GM12891 (cell line): ENCODE results near the gene BABAM2.

Source experiments
- DNase-seq: peaks from one replicate; pipeline ENCODE4 v3.0.0; 2011; ENCODE audit warnings: low spot score; ENCODE audit not compliant: insufficient read length
- FAIRE-seq: peaks from 2 replicates; lab custom pipeline; 2011; peaks lifted over from hg19 to GRCh38; lab: Jason Lieb, UNC
- PAX5 ChIP-seq: IDR thresholded peaks from 2 replicates; pipeline ENCODE4 v1.6.1; 2011; ENCODE audit warnings: low read length, moderate library complexity, mild to moderate bottlenecking; ENCODE audit not compliant: insufficient read depth, severe bottlenecking
- POLR2A ChIP-seq: IDR thresholded peaks from 2 replicates; pipeline ENCODE4 v1.6.1; 2011; ENCODE audit warnings: low read depth, low read length, control low read depth
- POLR2AphosphoS5 ChIP-seq: IDR thresholded peaks from 2 replicates; pipeline ENCODE4 v1.6.1; 2011; ENCODE audit warnings: low read depth, low read length, control low read depth
- POU2F2 ChIP-seq: IDR thresholded peaks from 2 replicates; pipeline ENCODE4 v1.6.1; 2011; ENCODE audit warnings: low read depth, mild to moderate bottlenecking, control low read depth, low read length, moderate library complexity
- SPI1 ChIP-seq: IDR thresholded peaks from 2 replicates; pipeline ENCODE4 v1.6.1; 2011; ENCODE audit warnings: low read depth, low read length, control low read depth
- TAF1 ChIP-seq: IDR thresholded peaks from 2 replicates; pipeline ENCODE4 v1.6.1; 2011; ENCODE audit warnings: low read depth, low read length, control low read depth

BABAM2 gene

DNA sequence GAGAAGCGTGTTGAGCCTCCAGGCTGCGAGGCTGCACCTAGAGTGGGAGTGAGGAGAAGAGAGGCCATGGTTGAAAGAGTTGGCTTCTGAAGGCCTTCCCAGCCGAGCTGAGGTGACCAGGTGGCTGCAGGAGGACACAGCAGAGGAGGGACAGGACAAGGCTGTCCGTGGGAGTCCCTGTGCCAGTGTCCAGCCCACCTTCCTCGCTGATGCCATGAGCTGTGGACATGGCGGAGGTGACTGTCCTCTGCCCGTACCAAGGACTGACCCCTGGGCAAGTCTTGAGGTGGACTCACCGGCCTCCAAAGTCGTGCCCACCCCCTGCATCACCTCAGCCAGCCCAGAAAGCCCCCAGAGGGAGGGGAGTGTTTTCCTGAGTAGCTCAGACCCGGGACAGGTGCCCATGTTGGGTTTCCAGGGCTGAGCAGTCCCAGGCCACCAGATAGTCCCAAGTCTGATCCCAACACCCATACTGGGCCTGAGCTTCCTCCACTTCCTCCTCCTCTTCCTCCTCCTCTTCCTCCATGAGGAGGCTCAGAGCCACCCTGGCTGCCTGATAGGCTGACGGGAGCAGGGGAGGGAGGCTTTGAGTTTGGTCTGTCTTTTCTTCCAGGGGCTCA, 459.1 kb downstream of the BABAM2 start:
- no peak for FAIRE-seq
- no peak for DNase-seq
- TF ChIP-seq PAX5 = no peak
- no peak for TF ChIP-seq POU2F2
- no peak for TF ChIP-seq POLR2A
- no peak for TF ChIP-seq SPI1
- no peak for TF ChIP-seq TAF1

DNA sequence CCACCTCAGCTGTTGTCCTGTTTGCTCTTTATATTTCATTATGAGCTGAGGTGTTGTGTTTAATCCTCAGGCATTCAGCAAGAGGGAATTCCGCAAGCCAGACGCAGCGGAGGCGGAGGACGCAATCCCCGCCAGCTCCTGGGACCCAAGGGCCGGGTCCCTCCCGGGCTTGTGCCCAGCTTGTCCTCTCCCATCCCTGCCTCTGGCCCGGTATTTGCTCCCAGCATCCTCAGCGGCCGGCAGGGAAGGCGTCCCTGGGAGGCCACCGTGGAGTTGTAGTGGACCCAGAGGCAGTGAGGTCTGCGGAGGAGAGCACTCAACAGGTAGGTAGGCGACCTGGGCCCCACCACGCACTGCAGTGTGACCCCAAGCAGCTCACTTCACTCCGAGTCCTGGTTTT, 459.7 kb downstream of the BABAM2 start:
- no peak for TF ChIP-seq POLR2A
- TF ChIP-seq SPI1 = no peak
- no peak for TF ChIP-seq POU2F2
- TF ChIP-seq TAF1 = no peak
- no peak for TF ChIP-seq POLR2AphosphoS5
- no peak for TF ChIP-seq PAX5
- FAIRE-seq (no peak), DNase-seq (no peak)

DNA sequence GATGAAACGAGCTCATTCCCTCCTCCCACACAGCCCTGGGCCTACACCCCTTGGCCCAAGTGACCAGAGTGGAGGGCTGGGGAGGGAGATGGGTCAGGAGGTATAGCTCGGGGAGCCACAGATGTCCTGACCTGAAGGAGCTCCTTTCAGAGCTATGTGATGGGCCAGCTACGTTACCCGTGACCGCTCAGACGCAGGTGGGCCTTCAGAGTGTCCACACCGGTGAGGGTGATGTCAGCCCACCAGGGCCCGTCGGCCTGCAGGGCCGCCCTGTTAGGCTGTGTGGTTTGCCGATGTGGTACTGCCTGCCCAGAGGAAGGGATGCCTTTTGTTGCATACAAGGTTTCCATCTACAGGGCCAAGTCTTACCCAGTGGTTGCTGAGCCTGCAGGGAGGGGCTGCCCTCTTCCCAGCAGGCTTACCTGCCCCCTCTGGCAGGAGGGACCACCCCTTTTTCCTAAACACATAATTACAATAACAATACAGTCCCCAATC, 460.3 kb downstream of the BABAM2 start:
- DNase-seq = no peak
- no peak for FAIRE-seq

DNA sequence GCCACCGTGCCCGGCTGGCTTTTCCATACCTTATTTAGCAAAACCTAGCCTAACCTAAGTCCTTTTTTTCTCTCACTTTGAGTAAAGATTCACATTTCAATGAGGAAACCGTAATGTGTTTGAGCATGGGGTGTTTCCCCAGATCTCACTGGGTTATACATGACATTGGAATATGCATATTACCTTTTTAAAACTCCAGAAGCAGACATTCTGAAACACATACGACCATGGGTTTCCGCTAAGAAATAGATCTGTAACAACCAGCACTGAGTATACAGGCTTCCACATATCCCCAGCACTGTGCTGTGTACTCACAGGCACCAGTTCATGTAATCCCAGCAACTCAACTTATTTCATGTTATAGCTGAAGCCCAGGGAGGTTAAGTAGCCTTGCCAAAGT, 461.1 kb downstream of the BABAM2 start:
- FAIRE-seq (no peak), DNase-seq (no peak)
- peak; percentile 61 for TF ChIP-seq POU2F2
- no peak for TF ChIP-seq POLR2A

More for the DNA sequence above, 460.3 kb downstream of the BABAM2 start:
- no peak for TF ChIP-seq SPI1
- TF ChIP-seq TAF1 = no peak
- no peak for TF ChIP-seq POLR2AphosphoS5
- TF ChIP-seq POLR2A = no peak
- TF ChIP-seq POU2F2 = no peak
- no peak for TF ChIP-seq PAX5

DNA sequence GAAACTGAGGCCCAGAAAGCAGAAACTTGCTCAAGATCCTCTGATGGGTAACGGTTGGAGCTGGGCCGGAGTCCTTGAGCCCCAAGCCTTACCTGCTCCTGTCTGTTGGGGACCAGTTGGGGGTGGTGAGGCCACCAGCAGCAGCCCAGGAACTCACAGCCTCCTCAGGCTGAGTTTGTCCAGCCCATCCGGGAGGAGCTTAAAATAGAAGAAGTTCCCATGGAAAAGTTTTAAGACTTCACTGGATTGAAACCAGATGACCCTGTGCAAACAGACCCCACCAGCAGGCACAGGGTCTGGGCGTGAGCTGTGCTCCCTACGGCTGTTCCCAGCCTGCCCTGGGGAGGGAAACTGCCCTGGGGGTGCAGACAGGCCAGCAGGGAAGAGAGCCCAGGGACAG, 461.6 kb downstream of the BABAM2 start:
- TF ChIP-seq SPI1 (no peak), TAF1 (no peak)
- no peak for FAIRE-seq
- DNase-seq = no peak

DNA sequence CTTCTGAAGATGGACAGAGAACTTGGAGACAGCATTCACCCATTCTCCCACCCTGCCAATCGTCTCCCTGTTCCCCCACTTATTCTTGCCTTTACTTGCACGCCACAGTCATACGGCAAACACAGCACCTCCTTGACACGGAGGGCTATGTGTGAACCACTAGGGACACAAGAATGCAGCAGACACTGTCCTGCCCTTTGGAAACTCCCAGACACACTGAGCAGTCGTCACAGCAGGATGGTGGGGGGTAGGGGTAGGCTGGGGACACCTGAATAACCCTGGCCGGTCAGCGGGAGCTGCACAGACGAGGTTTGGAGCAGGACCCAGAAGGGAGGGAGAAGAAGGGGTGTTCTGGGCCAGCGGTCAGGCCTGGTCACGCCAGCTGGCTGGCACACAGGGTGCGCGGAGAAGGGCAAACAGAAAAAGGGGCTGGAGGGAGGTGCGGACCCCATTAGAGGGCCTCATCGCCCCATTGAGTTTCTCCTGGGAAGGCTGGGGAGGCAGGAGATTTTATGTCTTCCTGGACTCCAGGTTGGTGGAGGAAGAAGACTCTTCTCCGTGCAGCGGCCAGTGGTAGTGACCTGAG, 462.2 kb downstream of the BABAM2 start:
- FAIRE-seq (no peak), DNase-seq (no peak)
- TF ChIP-seq POLR2AphosphoS5 = no peak
- no peak for TF ChIP-seq TAF1
- no peak for TF ChIP-seq POLR2A
- TF ChIP-seq PAX5 = no peak
- no peak for TF ChIP-seq SPI1
- TF ChIP-seq POU2F2 = no peak

DNA sequence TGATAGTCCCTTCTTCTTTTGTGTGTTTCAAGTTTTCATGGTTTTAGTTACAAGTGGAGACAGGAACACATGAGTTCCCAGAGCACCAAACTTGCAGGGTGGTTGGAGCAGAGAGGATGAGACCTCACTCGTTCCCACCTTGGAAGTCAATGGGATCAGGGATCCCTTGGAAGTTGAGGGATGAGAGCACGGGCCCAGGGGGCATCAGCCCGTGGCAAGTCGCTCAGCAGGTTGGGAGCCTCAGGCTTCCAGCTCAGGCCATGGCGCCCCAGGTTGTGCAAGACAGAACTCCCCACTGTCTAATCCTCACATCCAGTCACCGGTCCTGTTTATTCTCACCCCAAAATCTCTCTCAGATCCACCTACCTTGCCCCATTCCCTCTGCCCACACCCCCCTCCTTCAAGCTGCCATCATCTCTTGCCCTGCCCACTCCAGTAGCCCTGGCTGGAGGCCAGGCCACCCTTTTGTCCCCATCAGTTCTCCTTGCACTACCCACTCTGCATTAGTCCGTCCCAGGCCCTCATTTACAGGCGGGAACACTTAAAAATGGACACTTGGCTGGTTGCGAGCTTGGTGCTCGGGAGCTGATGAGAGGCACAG, 464.5 kb downstream of the BABAM2 start:
- TF ChIP-seq SPI1 (no peak), POLR2A (no peak), PAX5 (no peak), TAF1 (no peak), POLR2AphosphoS5 (no peak), POU2F2 (no peak)
- DNase-seq = no peak
- FAIRE-seq = no peak

DNA sequence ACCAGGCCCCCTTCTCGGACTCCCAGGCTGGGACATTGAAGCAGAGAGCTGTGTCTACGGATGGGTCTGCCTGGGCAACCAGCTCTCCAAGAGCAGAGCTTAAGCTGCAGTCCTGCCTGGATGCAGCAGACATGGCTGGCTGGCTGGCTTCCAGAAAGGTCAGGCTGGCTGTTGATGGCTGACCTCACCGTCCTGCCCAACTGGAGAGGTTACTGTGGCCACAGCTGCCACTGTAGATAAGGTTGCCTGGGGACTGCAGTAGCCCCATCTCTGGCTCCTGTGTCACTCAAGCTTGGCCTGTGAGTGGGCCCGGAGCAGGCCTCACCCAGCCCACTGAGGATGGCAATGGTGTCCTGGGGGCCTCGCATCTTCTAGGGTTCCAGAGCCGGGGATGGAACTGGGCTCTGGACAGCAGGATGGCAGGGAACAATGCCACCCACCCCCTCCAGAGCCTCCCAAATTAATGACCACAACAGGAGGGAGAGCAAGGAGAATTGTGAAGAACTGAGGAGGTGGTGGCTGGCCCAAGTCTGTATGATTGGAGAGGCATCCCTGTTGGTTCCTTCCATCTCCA, 465.1 kb downstream of the BABAM2 start:
- FAIRE-seq (no peak), DNase-seq (no peak)
- TF ChIP-seq SPI1 (no peak), PAX5 (no peak), TAF1 (no peak), POLR2AphosphoS5 (no peak), POLR2A (no peak), POU2F2 (no peak)

DNA sequence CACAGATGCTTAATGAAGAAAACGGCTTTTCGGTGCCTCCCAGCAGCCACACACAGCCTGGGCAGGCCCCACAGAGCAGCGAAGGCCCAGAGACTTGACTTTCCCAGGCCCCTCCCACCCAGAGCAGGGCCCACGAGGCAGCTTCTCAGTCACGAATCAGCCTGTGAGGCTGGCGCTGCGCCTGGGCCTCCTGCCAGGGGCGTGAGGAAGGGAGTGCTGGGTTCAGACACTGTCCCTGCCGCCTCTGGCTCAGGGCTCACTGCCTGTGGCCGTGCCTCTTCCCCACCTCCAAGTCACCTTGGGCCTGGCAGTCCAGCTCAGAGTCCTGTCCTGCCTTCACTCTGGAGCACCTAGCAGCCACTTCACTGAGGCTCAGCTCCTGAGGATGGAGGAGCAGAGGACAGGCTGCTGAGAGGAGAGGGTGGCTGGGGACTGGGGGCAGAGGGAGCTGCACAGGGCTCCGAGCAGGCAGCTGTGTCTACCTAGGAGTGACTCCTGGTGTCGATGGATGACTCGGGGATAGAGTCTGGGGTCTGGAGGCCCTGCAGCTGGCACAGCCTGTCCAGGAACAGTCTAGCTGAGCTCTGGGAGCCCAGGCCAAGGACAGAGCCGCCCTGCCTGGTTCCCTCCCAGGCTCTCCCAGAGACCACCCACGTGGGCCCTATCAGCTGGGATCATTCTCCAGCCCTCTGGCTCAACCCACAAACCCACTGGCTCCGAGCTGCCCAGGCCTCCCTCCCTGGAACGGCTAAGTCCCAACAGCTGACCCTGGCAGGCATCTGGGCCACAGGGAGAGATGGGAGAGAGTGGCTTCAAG, 465.8 kb downstream of the BABAM2 start:
- no peak for FAIRE-seq
- no peak for DNase-seq
- TF ChIP-seq POLR2AphosphoS5 (no peak), PAX5 (no peak), POU2F2 (no peak)
